GM23338 (cell line): ENCODE data around the gene KAZALD1. TPM values are rescaled to one million over a fixed set of nuclear protein-coding genes. Genes with fewer than 3 reads are reported as not detected.

Source experiments
- ATAC-seq: fragments of 200-7000 bp; cut with Tn5 transposase; 3 replicates; pipeline ENCODE4 v1.9.1; 2020
- DNase-seq: peaks from one replicate; pipeline ENCODE4 v3.0.0-alpha.2; 2015; ENCODE audit warnings: low spot score
- H2AFZ ChIP-seq: fragments of 200-600 bp; sonication (generic); 2 replicates; pipeline ENCODE4 v1.8.0; 2016; ENCODE audit warnings: antibody characterized with exemption, mild to moderate bottlenecking, moderate library complexity
- H3F3A ChIP-seq: fragments of 200-600 bp; sonication (generic); replicated peaks from 2 replicates; pipeline ENCODE4 v1.8.0; 2017; ENCODE audit warnings: antibody characterized with exemption, mixed run types, low read depth
- H3K27ac ChIP-seq: fragments of 200-600 bp; sonication (generic); 2 replicates; pipeline ENCODE4 v1.6.1; 2016; ENCODE audit warnings: low read depth
- H3K27me3 ChIP-seq: fragments of 200-600 bp; sonication (generic); 2 replicates; pipeline ENCODE4 v1.8.0; 2016; ENCODE audit warnings: mild to moderate bottlenecking, mixed run types, moderate library complexity; ENCODE audit not compliant: insufficient read depth
- H3K36me3 ChIP-seq: fragments of 200-600 bp; sonication (generic); 2 replicates; pipeline ENCODE4 v1.8.0; 2016; ENCODE audit warnings: mild to moderate bottlenecking; ENCODE audit not compliant: insufficient read depth
- H3K4me1 ChIP-seq: fragments of 200-600 bp; sonication (generic); 2 replicates; pipeline ENCODE4 v1.8.0; 2016; ENCODE audit warnings: mild to moderate bottlenecking, moderate library complexity; ENCODE audit not compliant: insufficient read depth
- H3K4me2 ChIP-seq: fragments of 200-600 bp; sonication (generic); 2 replicates; pipeline ENCODE4 v1.7.1; 2017; ENCODE audit warnings: mixed run types
- H3K4me3 ChIP-seq: fragments of 200-600 bp; sonication (generic); 2 replicates; pipeline ENCODE4 v1.6.1; 2016; ENCODE audit warnings: mixed run types
- H3K79me2 ChIP-seq: fragments of 200-600 bp; sonication (generic); replicated peaks from 2 replicates; pipeline ENCODE4 v1.8.0; 2017; ENCODE audit warnings: mild to moderate bottlenecking; ENCODE audit not compliant: insufficient read depth
- H3K9me2 ChIP-seq: fragments of 200-600 bp; sonication (generic); 2 replicates; pipeline ENCODE4 v1.8.0; 2017; ENCODE audit not compliant: insufficient read depth
- H4K20me1 ChIP-seq: fragments of 200-600 bp; sonication (generic); replicated peaks from 2 replicates; pipeline ENCODE4 v1.8.0; 2017; ENCODE audit warnings: mild to moderate bottlenecking; ENCODE audit not compliant: insufficient read depth
- H3K27ac Mint-ChIP-seq: 2 replicates; pipeline ENCODE4 v1.8.0; 2020; ENCODE audit warnings: inconsistent platforms, mild to moderate bottlenecking, moderate library complexity, mixed read lengths
- H3K27me3 Mint-ChIP-seq: 3 replicates; pipeline ENCODE4 v1.8.0; 2022; ENCODE audit warnings: low read depth, mild to moderate bottlenecking, moderate library complexity, mixed read lengths, inconsistent platforms; ENCODE audit not compliant: insufficient read depth, poor library complexity
- H3K36me3 Mint-ChIP-seq: 3 replicates; pipeline ENCODE4 v1.8.0; 2021; ENCODE audit warnings: low read depth, mild to moderate bottlenecking, inconsistent platforms, moderate library complexity, mixed read lengths
- H3K4me1 Mint-ChIP-seq: 3 replicates; pipeline ENCODE4 v1.8.0; 2020; ENCODE audit warnings: mild to moderate bottlenecking, inconsistent platforms, mixed read lengths
- H3K4me3 Mint-ChIP-seq: 3 replicates; pipeline ENCODE4 v1.8.0; 2021; ENCODE audit warnings: moderate library complexity, mild to moderate bottlenecking, inconsistent platforms, mixed read lengths
- H3K9me3 Mint-ChIP-seq: 3 replicates; pipeline ENCODE4 v1.8.0; 2020; ENCODE audit warnings: moderate library complexity, mild to moderate bottlenecking, inconsistent platforms, mixed read lengths
- CREB1 ChIP-seq: fragments of 250-450 bp; sonication (Bioruptor Pico); IDR thresholded peaks from 2 replicates; pipeline ENCODE4 v1.5.0; 2020; ENCODE audit warnings: low read depth, mild to moderate bottlenecking, moderate library complexity
- EZH2 ChIP-seq: fragments of 200-600 bp; sonication (generic); IDR thresholded peaks from one replicate; pipeline ENCODE4 v1.8.0; 2017; ENCODE audit warnings: antibody characterized with exemption, mild to moderate bottlenecking, low read depth; ENCODE audit not compliant: unreplicated experiment
- EZH2phosphoT487 ChIP-seq: fragments of 200-600 bp; sonication (generic); IDR thresholded peaks from one replicate; pipeline ENCODE4 v1.8.1; 2018; ENCODE audit warnings: antibody characterized with exemption; ENCODE audit not compliant: unreplicated experiment
- JUNB ChIP-seq: IDR thresholded peaks from one replicate; pipeline ENCODE4 v1.6.1; 2016; ENCODE audit warnings: antibody characterized with exemption; ENCODE audit not compliant: unreplicated experiment
- NANOG ChIP-seq: IDR thresholded peaks from 2 replicates; pipeline ENCODE4 v1.6.1; 2016; ENCODE audit warnings: antibody characterized with exemption, borderline replicate concordance
- POLR2AphosphoS5 ChIP-seq: IDR thresholded peaks from 2 replicates; pipeline ENCODE4 v1.6.1; 2016; ENCODE audit warnings: antibody characterized with exemption, low read depth
- STAT1 ChIP-seq: IDR thresholded peaks from one replicate; pipeline ENCODE4 v1.6.1; 2016; ENCODE audit warnings: antibody characterized with exemption; ENCODE audit not compliant: unreplicated experiment
- ZNF114 ChIP-seq: fragments of 250-450 bp; sonication (Bioruptor Pico); IDR thresholded peaks from 2 replicates; pipeline ENCODE4 v1.5.0; 2020; ENCODE audit warnings: mild to moderate bottlenecking, moderate library complexity
- ZNF331 ChIP-seq: fragments of 250-450 bp; sonication (Bioruptor Pico); IDR thresholded peaks from 2 replicates; pipeline ENCODE4 v1.5.0; 2020; ENCODE audit warnings: low read depth, mild to moderate bottlenecking, moderate library complexity
- polyA plus RNA-seq: library from polyadenylated mRNA; unstranded; fragments of >200 nt; fragmentation: Nextera tagmentation; extraction: Ambion mirVana; gene quantifications from 2 replicates; pipeline ENCODE4 v1.2.1, GENCODE V29; 2016
- total RNA-seq: library from RNA; depleted of rRNA; stranded (reverse); fragments of >200 nt; shearing (Covaris generic); gene quantifications from 2 replicates; pipeline ENCODE4 v1.2.3, GENCODE V29; 2014
- TF ChIP-seq, protein P1 (sequence below): IDR thresholded peaks from one replicate; pipeline ENCODE4 v1.6.1; 2018; ENCODE audit warnings: antibody characterized with exemption; ENCODE audit not compliant: unreplicated experiment
- TF ChIP-seq, protein P2 (sequence below): fragments of 250-450 bp; sonication (Bioruptor Pico); IDR thresholded peaks from 2 replicates; pipeline ENCODE4 v1.5.0; 2020; ENCODE audit warnings: mild to moderate bottlenecking, moderate library complexity
- TF ChIP-seq, protein P3 (sequence below): IDR thresholded peaks from 2 replicates; pipeline ENCODE4 v1.6.1; 2016; ENCODE audit warnings: antibody characterized with exemption
- TF ChIP-seq, protein P4 (sequence below), 2 experiments: fragments of 200-600 bp in 1 of 2; sonication (generic) in 1 of 2; conservative IDR thresholded peaks; 2 replicates each; pipeline versions ENCODE4 v1.5.1 to v1.6.1; 2016 to 2017; ENCODE audit warnings: antibody characterized with exemption in 2 of 2, low read depth in 2 of 2, mild to moderate bottlenecking in 2 of 2, moderate library complexity in 1 of 2

Gene KAZALD1
- total and polyA plus RNA-seq, 2 experiments from 2014 or later: 0.27 to 1.3 TPM

DNA sequence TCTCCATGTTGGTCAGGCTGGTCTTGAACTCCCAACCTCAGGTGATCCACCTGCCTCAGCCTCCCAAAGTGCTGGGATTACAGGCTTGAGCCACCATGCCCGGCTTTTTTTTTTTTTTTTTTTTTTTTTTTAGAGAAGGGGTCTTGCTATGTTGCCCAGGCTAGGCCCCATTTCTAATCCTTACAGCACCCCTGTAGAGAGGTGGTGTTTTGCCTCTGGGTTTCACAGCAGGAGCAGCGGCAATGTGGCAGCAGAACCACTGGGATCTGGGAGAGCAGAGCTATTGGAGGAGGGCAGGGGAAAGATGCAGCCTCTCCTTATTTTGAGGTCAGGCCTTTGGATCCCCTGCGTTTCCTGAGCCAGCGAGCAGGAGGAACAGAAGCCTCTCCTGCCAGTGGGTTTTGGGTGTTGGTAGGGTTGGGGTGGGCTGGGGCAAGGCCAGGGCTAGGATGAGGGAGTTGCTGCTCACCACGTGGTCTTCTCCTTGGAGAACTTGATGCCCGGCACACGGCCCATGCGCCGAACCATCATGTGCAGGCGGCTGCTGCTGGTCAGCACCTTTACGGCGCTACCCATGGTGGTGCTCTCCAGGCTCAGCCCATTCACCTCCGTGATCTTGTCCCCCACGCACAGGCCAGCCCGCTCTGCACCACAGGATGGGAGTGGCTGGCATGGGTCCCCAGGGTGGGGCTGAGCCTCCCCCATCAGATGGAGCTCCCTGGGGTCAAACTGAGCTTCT is 38.7 kb upstream of the KAZALD1 start:
- Histone ChIP-seq H3K27me3 (peaks cover 32% of the 10 kb centered on the region), H2AFZ (no peak overlapping the region), H4K20me1 (no peaks in the 10 kb centered on the region), H3K36me3 (no peaks in the 10 kb centered on the region), H3F3A (no peaks in the 10 kb centered on the region), H3K4me3 (no peak overlapping the region), H3K79me2 (no peaks in the 10 kb centered on the region), H3K4me1 (peaks cover 10% of the 10 kb centered on the region; the same call in 1 of the 2 replicates), H3K9me2 (no peaks in the 10 kb centered on the region), H3K4me2 (no peak overlapping the region), H3K27ac (no peak overlapping the region)
- Mint-ChIP-seq H3K4me1 (peaks cover 18% of the 10 kb centered on the region), H3K27me3 (peaks cover 38% of the 10 kb centered on the region), H3K9me3 (no peaks in the 10 kb centered on the region), H3K36me3 (no peaks in the 10 kb centered on the region; the same call in 2 of the 3 replicates), H3K4me3 (no peak overlapping the region), H3K27ac (no peak overlapping the region)
- DNase-seq (no peak), ATAC-seq (no peak)
- TF ChIP-seq, protein P1, sequence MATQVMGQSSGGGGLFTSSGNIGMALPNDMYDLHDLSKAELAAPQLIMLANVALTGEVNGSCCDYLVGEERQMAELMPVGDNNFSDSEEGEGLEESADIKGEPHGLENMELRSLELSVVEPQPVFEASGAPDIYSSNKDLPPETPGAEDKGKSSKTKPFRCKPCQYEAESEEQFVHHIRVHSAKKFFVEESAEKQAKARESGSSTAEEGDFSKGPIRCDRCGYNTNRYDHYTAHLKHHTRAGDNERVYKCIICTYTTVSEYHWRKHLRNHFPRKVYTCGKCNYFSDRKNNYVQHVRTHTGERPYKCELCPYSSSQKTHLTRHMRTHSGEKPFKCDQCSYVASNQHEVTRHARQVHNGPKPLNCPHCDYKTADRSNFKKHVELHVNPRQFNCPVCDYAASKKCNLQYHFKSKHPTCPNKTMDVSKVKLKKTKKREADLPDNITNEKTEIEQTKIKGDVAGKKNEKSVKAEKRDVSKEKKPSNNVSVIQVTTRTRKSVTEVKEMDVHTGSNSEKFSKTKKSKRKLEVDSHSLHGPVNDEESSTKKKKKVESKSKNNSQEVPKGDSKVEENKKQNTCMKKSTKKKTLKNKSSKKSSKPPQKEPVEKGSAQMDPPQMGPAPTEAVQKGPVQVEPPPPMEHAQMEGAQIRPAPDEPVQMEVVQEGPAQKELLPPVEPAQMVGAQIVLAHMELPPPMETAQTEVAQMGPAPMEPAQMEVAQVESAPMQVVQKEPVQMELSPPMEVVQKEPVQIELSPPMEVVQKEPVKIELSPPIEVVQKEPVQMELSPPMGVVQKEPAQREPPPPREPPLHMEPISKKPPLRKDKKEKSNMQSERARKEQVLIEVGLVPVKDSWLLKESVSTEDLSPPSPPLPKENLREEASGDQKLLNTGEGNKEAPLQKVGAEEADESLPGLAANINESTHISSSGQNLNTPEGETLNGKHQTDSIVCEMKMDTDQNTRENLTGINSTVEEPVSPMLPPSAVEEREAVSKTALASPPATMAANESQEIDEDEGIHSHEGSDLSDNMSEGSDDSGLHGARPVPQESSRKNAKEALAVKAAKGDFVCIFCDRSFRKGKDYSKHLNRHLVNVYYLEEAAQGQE: no peak
- no peak for TF ChIP-seq NANOG
- TF ChIP-seq, protein P2, sequence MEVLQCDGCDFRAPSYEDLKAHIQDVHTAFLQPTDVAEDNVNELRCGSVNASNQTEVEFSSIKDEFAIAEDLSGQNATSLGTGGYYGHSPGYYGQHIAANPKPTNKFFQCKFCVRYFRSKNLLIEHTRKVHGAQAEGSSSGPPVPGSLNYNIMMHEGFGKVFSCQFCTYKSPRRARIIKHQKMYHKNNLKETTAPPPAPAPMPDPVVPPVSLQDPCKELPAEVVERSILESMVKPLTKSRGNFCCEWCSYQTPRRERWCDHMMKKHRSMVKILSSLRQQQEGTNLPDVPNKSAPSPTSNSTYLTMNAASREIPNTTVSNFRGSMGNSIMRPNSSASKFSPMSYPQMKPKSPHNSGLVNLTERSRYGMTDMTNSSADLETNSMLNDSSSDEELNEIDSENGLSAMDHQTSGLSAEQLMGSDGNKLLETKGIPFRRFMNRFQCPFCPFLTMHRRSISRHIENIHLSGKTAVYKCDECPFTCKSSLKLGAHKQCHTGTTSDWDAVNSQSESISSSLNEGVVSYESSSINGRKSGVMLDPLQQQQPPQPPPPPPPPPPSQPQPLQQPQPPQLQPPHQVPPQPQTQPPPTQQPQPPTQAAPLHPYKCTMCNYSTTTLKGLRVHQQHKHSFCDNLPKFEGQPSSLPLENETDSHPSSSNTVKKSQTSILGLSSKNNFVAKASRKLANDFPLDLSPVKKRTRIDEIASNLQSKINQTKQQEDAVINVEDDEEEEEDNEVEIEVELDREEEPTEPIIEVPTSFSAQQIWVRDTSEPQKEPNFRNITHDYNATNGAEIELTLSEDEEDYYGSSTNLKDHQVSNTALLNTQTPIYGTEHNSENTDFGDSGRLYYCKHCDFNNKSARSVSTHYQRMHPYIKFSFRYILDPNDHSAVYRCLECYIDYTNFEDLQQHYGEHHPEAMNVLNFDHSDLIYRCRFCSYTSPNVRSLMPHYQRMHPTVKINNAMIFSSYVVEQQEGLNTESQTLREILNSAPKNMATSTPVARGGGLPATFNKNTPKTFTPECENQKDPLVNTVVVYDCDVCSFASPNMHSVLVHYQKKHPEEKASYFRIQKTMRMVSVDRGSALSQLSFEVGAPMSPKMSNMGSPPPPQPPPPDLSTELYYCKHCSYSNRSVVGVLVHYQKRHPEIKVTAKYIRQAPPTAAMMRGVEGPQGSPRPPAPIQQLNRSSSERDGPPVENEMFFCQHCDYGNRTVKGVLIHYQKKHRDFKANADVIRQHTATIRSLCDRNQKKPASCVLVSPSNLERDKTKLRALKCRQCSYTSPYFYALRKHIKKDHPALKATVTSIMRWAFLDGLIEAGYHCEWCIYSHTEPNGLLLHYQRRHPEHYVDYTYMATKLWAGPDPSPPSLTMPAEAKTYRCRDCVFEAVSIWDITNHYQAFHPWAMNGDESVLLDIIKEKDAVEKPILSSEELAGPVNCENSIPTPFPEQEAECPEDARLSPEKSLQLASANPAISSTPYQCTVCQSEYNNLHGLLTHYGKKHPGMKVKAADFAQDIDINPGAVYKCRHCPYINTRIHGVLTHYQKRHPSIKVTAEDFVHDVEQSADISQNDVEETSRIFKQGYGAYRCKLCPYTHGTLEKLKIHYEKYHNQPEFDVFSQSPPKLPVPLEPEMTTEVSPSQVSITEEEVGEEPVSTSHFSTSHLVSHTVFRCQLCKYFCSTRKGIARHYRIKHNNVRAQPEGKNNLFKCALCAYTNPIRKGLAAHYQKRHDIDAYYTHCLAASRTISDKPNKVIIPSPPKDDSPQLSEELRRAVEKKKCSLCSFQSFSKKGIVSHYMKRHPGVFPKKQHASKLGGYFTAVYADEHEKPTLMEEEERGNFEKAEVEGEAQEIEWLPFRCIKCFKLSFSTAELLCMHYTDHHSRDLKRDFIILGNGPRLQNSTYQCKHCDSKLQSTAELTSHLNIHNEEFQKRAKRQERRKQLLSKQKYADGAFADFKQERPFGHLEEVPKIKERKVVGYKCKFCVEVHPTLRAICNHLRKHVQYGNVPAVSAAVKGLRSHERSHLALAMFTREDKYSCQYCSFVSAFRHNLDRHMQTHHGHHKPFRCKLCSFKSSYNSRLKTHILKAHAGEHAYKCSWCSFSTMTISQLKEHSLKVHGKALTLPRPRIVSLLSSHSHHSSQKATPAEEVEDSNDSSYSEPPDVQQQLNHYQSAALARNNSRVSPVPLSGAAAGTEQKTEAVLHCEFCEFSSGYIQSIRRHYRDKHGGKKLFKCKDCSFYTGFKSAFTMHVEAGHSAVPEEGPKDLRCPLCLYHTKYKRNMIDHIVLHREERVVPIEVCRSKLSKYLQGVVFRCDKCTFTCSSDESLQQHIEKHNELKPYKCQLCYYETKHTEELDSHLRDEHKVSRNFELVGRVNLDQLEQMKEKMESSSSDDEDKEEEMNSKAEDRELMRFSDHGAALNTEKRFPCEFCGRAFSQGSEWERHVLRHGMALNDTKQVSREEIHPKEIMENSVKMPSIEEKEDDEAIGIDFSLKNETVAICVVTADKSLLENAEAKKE: no peak
- no peak for TF ChIP-seq ZNF331
- no peak for TF ChIP-seq CREB1 (CRISPR knock-in tag)
- no peak for TF ChIP-seq JUNB
- TF ChIP-seq STAT1: no peak
- no peak for TF ChIP-seq ZNF114 (CRISPR knock-in tag)
- TF ChIP-seq EZH2phosphoT487: no peak
- TF ChIP-seq, protein P3, sequence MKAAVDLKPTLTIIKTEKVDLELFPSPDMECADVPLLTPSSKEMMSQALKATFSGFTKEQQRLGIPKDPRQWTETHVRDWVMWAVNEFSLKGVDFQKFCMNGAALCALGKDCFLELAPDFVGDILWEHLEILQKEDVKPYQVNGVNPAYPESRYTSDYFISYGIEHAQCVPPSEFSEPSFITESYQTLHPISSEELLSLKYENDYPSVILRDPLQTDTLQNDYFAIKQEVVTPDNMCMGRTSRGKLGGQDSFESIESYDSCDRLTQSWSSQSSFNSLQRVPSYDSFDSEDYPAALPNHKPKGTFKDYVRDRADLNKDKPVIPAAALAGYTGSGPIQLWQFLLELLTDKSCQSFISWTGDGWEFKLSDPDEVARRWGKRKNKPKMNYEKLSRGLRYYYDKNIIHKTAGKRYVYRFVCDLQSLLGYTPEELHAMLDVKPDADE: no peak
- TF ChIP-seq, protein P4, sequence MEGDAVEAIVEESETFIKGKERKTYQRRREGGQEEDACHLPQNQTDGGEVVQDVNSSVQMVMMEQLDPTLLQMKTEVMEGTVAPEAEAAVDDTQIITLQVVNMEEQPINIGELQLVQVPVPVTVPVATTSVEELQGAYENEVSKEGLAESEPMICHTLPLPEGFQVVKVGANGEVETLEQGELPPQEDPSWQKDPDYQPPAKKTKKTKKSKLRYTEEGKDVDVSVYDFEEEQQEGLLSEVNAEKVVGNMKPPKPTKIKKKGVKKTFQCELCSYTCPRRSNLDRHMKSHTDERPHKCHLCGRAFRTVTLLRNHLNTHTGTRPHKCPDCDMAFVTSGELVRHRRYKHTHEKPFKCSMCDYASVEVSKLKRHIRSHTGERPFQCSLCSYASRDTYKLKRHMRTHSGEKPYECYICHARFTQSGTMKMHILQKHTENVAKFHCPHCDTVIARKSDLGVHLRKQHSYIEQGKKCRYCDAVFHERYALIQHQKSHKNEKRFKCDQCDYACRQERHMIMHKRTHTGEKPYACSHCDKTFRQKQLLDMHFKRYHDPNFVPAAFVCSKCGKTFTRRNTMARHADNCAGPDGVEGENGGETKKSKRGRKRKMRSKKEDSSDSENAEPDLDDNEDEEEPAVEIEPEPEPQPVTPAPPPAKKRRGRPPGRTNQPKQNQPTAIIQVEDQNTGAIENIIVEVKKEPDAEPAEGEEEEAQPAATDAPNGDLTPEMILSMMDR (conservative IDR thresholded peaks at IDR 0.05; ENCODE audit: low read depth in 2 of 2): no peak
- TF ChIP-seq POLR2AphosphoS5: no peak
- TF ChIP-seq EZH2: no peak
